Measurements from ENCODE around the gene SUCNR1. TPM values are rescaled to one million over a fixed set of nuclear protein-coding genes. Genes with fewer than 3 reads are reported as not detected.
"Not testable (repeated sequence)": the region's sequence is repeated elsewhere in the genome, so short reads cannot be mapped to it uniquely, and the experiment has no call there.

SUCNR1 gene
- total RNA-seq, 1 donor from 2014 or later, result not detected

- H3K36me3 Mint-ChIP-seq (ENCODE audit: unreplicated experiment), result no peaks in the 10 kb centered on the region
- no peaks in the 10 kb centered on the region for H3K27me3 Mint-ChIP-seq (ENCODE audit: unreplicated experiment)
- DNase-seq (ENCODE audit: extremely low spot score, unreplicated experiment), result no peak
- no peak overlapping the region for H3K4me3 Mint-ChIP-seq (ENCODE audit: unreplicated experiment)
- peak overlapping the region; percentile 55 for H3K27ac Mint-ChIP-seq (ENCODE audit: unreplicated experiment)
- no peak for TF ChIP-seq CTCF (IDR thresholded peaks at IDR 0.05)
- peaks cover 44% of the 10 kb centered on the region for H3K4me1 Mint-ChIP-seq (ENCODE audit: unreplicated experiment)
- peaks cover 3% of the 10 kb centered on the region for H3K9me3 Mint-ChIP-seq (ENCODE audit: unreplicated experiment)
Observed at GRCh38 chr3:151923901-151924300, 50.5 kb downstream of the SUCNR1 start.

DNA sequence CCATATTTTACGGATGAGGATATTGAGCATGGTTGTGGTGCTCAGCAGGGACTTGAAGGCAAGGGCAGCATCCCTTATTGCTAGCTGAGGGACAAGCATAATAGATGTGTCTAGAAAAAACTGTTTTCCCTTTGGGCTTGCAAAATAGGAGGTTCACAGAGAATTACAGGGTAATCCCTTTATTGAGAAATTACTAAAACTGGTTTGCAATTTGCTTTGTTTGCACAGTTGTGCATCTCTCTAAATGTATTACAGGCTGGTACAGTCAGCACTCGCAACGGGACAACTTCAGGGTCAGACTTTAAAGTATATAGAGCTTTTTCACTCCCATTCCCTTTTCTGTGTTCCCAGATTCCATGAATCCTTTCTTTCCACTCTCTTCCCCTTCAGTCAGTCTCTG, 51.3 kb downstream of the SUCNR1 start:
- DNase-seq (ENCODE audit: extremely low spot score, unreplicated experiment), result no peak
- peaks cover 3% of the 10 kb centered on the region for H3K9me3 Mint-ChIP-seq (ENCODE audit: unreplicated experiment)
- no peak for TF ChIP-seq CTCF (IDR thresholded peaks at IDR 0.05)
- H3K4me3 Mint-ChIP-seq (ENCODE audit: unreplicated experiment), result no peak overlapping the region
- H3K4me1 Mint-ChIP-seq (ENCODE audit: unreplicated experiment), result peaks cover 44% of the 10 kb centered on the region
- H3K27ac Mint-ChIP-seq (ENCODE audit: unreplicated experiment), result peak overlapping the region; percentile 55
- H3K36me3 Mint-ChIP-seq (ENCODE audit: unreplicated experiment), result no peaks in the 10 kb centered on the region
- H3K27me3 Mint-ChIP-seq (ENCODE audit: unreplicated experiment), result no peaks in the 10 kb centered on the region

- H3K4me1 Mint-ChIP-seq (ENCODE audit: unreplicated experiment), result peaks cover 44% of the 10 kb centered on the region
- no peak overlapping the region for H3K4me3 Mint-ChIP-seq (ENCODE audit: unreplicated experiment)
- H3K27me3 Mint-ChIP-seq (ENCODE audit: unreplicated experiment), result no peaks in the 10 kb centered on the region
- H3K9me3 Mint-ChIP-seq (ENCODE audit: unreplicated experiment), result peaks cover 3% of the 10 kb centered on the region
- no peak for TF ChIP-seq CTCF (IDR thresholded peaks at IDR 0.05)
- H3K36me3 Mint-ChIP-seq (ENCODE audit: unreplicated experiment), result no peaks in the 10 kb centered on the region
- no peak for DNase-seq (ENCODE audit: extremely low spot score, unreplicated experiment)
- peak overlapping the region; percentile 86 for H3K27ac Mint-ChIP-seq (ENCODE audit: unreplicated experiment)
Observed at GRCh38 chr3:151925419-151925818, 52.0 kb downstream of the SUCNR1 start.

- peak overlapping the region; percentile 86 for H3K27ac Mint-ChIP-seq (ENCODE audit: unreplicated experiment)
- no peak for TF ChIP-seq CTCF (IDR thresholded peaks at IDR 0.05)
- H3K27me3 Mint-ChIP-seq (ENCODE audit: unreplicated experiment), result no peaks in the 10 kb centered on the region
- peaks cover 44% of the 10 kb centered on the region for H3K4me1 Mint-ChIP-seq (ENCODE audit: unreplicated experiment)
- DNase-seq (ENCODE audit: extremely low spot score, unreplicated experiment), result no peak
- peaks cover 2% of the 10 kb centered on the region for H3K9me3 Mint-ChIP-seq (ENCODE audit: unreplicated experiment)
- H3K4me3 Mint-ChIP-seq (ENCODE audit: unreplicated experiment), result no peak overlapping the region
- H3K36me3 Mint-ChIP-seq (ENCODE audit: unreplicated experiment), result no peaks in the 10 kb centered on the region
Observed at GRCh38 chr3:151925876-151926275, 52.4 kb downstream of the SUCNR1 start.

- no peaks in the 10 kb centered on the region for H3K36me3 Mint-ChIP-seq (ENCODE audit: unreplicated experiment)
- TF ChIP-seq CTCF (IDR thresholded peaks at IDR 0.05), result no peak
- H3K27me3 Mint-ChIP-seq (ENCODE audit: unreplicated experiment), result no peaks in the 10 kb centered on the region
- H3K4me1 Mint-ChIP-seq (ENCODE audit: unreplicated experiment), result peaks cover 54% of the 10 kb centered on the region
- H3K9me3 Mint-ChIP-seq (ENCODE audit: unreplicated experiment), result no peaks in the 10 kb centered on the region
- no peak for DNase-seq (ENCODE audit: extremely low spot score, unreplicated experiment)
- peak overlapping the region; percentile 52 for H3K4me3 Mint-ChIP-seq (ENCODE audit: unreplicated experiment)
- H3K27ac Mint-ChIP-seq (ENCODE audit: unreplicated experiment), result peak overlapping the region; percentile 86
Observed at GRCh38 chr3:151926956-151927355, 53.5 kb downstream of the SUCNR1 start.

GRCh38 chr3:151927915-151928525, 54.6 kb downstream of the SUCNR1 start:
- peak overlapping the region; percentile 86 for H3K27ac Mint-ChIP-seq (ENCODE audit: unreplicated experiment)
- not testable (repeated sequence) for H3K36me3 Mint-ChIP-seq (ENCODE audit: unreplicated experiment); H3K9me3 Mint-ChIP-seq (ENCODE audit: unreplicated experiment); H3K4me3 Mint-ChIP-seq (ENCODE audit: unreplicated experiment); DNase-seq (ENCODE audit: extremely low spot score, unreplicated experiment); H3K27me3 Mint-ChIP-seq (ENCODE audit: unreplicated experiment)
- peaks cover 60% of the 10 kb centered on the region for H3K4me1 Mint-ChIP-seq (ENCODE audit: unreplicated experiment)
